Astrocyte (in vitro differentiated cells and primary cell): Measurements from ENCODE around the gene CRELD1. TPM values are rescaled to one million over a fixed set of nuclear protein-coding genes. Genes with fewer than 3 reads are reported as not detected.

Experiments used
- DNase-seq: peaks from one replicate; pipeline ENCODE4 v3.0.0-alpha.2; 2010; ENCODE audit warnings: low read depth
- FAIRE-seq: peaks from 2 replicates; lab custom pipeline; 2011; peaks lifted over from hg19 to GRCh38; lab: Jason Lieb, UNC
- H2AFZ ChIP-seq: 2 replicates; pipeline ENCODE4 v1.6.0; 2012; ENCODE audit warnings: low read depth, low read length, inconsistent platforms
- H3K27ac ChIP-seq: 2 replicates; pipeline ENCODE4 v1.5.1; 2011; ENCODE audit warnings: low read depth, low read length, inconsistent platforms
- H3K27me3 ChIP-seq: 2 replicates; pipeline ENCODE4 v1.6.0; 2011; ENCODE audit warnings: low read length, inconsistent platforms; ENCODE audit not compliant: insufficient read depth
- H3K36me3 ChIP-seq: 2 replicates; pipeline ENCODE4 v1.5.1; 2011; ENCODE audit warnings: low read length, inconsistent platforms; ENCODE audit not compliant: insufficient read depth
- H3K4me1 ChIP-seq: 2 replicates; pipeline ENCODE4 v1.5.1; 2011; ENCODE audit warnings: low read length, inconsistent platforms; ENCODE audit not compliant: insufficient read depth
- H3K4me2 ChIP-seq: 2 replicates; pipeline ENCODE4 v1.6.0; 2012; ENCODE audit warnings: low read length, inconsistent platforms
- H3K4me3 ChIP-seq: 2 replicates; pipeline ENCODE4 v1.5.1; 2011; ENCODE audit warnings: low read depth, mild to moderate bottlenecking, low read length, inconsistent platforms; ENCODE audit not compliant: insufficient read depth
- H3K79me2 ChIP-seq: 2 replicates; pipeline ENCODE4 v1.6.0; 2012; ENCODE audit warnings: mild to moderate bottlenecking, low read length, inconsistent platforms; ENCODE audit not compliant: insufficient read depth
- H3K9ac ChIP-seq: 2 replicates; pipeline ENCODE4 v1.6.0; 2012; ENCODE audit warnings: mild to moderate bottlenecking, low read length, inconsistent platforms
- H3K9me3 ChIP-seq: 2 replicates; pipeline ENCODE4 v1.5.1; 2012; ENCODE audit warnings: low read depth, mild to moderate bottlenecking, low read length, inconsistent platforms; ENCODE audit not compliant: insufficient read depth
- H4K20me1 ChIP-seq: 2 replicates; pipeline ENCODE4 v1.6.0; 2012; ENCODE audit warnings: low read length, inconsistent platforms; ENCODE audit not compliant: insufficient read depth
- H3K27ac Mint-ChIP-seq: one replicate; pipeline ENCODE4 v1.8.0; 2021; ENCODE audit warnings: mild to moderate bottlenecking, mixed read lengths; ENCODE audit not compliant: unreplicated experiment
- H3K27me3 Mint-ChIP-seq: one replicate; pipeline ENCODE4 v1.8.0; 2021; ENCODE audit warnings: low read depth, mixed read lengths; ENCODE audit not compliant: unreplicated experiment
- H3K36me3 Mint-ChIP-seq: one replicate; pipeline ENCODE4 v1.8.0; 2021; ENCODE audit warnings: low read depth, mixed read lengths; ENCODE audit not compliant: unreplicated experiment
- H3K4me1 Mint-ChIP-seq: one replicate; pipeline ENCODE4 v1.8.0; 2021; ENCODE audit warnings: low read depth, mixed read lengths; ENCODE audit not compliant: unreplicated experiment
- H3K4me3 Mint-ChIP-seq: one replicate; pipeline ENCODE4 v1.8.0; 2021; ENCODE audit warnings: mild to moderate bottlenecking, moderate library complexity, mixed read lengths; ENCODE audit not compliant: unreplicated experiment
- H3K9me3 Mint-ChIP-seq: one replicate; pipeline ENCODE4 v1.8.0; 2021; ENCODE audit warnings: mild to moderate bottlenecking, mixed read lengths; ENCODE audit not compliant: unreplicated experiment
- CTCF ChIP-seq: IDR thresholded peaks from 2 replicates; pipeline ENCODE4 v1.5.1; 2011; ENCODE audit warnings: low read depth, mild to moderate bottlenecking, inconsistent platforms, low read length, moderate library complexity; ENCODE audit not compliant: insufficient read depth
- EZH2 ChIP-seq: IDR thresholded peaks from 2 replicates; pipeline ENCODE4 v1.6.1; 2012; ENCODE audit warnings: mild to moderate bottlenecking, low read length, inconsistent platforms; ENCODE audit not compliant: insufficient read depth
- total RNA-seq: library from RNA; stranded (reverse); gene quantifications from 2 replicates; pipeline ENCODE4 v1.2.1, GENCODE V29; 2021

The CRELD1 gene
- total RNA-seq, 1 donor from 2014 or later = 18.8 TPM

GRCh38 chr3:9947025-9947995 is 13.7 kb downstream of the CRELD1 start:
- Histone ChIP-seq H3K27me3 (no peaks in the 10 kb centered on the region), H4K20me1 (no peaks in the 10 kb centered on the region), H3K36me3 (no peaks in the 10 kb centered on the region), H3K4me1 (peaks cover 11% of the 10 kb centered on the region), H3K79me2 (no peaks in the 10 kb centered on the region), H2AFZ (peak overlapping the region; percentile 94), H3K9me3 (no peaks in the 10 kb centered on the region), H3K9ac (peak overlapping the region; percentile 70), H3K4me2 (peak overlapping the region; percentile 94), H3K27ac (no peak overlapping the region), H3K4me3 (peak overlapping the region; percentile 63)
- TF ChIP-seq CTCF (peak; percentile 28), EZH2 (no peak)
- no peaks in the 10 kb centered on the region for H3K4me1 Mint-ChIP-seq
- FAIRE-seq = no peak
- DNase-seq = peak; percentile 60
- H3K9me3 Mint-ChIP-seq = no peaks in the 10 kb centered on the region
- no peak overlapping the region for H3K27ac Mint-ChIP-seq
- H3K27me3 Mint-ChIP-seq = peaks cover 12% of the 10 kb centered on the region
- H3K36me3 Mint-ChIP-seq = peaks cover 17% of the 10 kb centered on the region
- H3K4me3 Mint-ChIP-seq = no peak overlapping the region

GRCh38 chr3:9948586-9948985 is 15.0 kb downstream of the CRELD1 start:
- peaks cover 12% of the 10 kb centered on the region for H3K27me3 Mint-ChIP-seq
- Histone ChIP-seq H4K20me1 (no peaks in the 10 kb centered on the region), H3K36me3 (no peaks in the 10 kb centered on the region), H3K4me3 (no peak overlapping the region), H3K4me1 (peaks cover 11% of the 10 kb centered on the region), H3K9me3 (no peaks in the 10 kb centered on the region), H3K79me2 (no peaks in the 10 kb centered on the region), H3K27me3 (no peaks in the 10 kb centered on the region), H3K9ac (no peak overlapping the region), H2AFZ (no peak overlapping the region), H3K4me2 (no peak overlapping the region), H3K27ac (no peak overlapping the region)
- FAIRE-seq (no peak), DNase-seq (no peak)
- peaks cover 13% of the 10 kb centered on the region for H3K36me3 Mint-ChIP-seq
- TF ChIP-seq CTCF (no peak), EZH2 (no peak)
- H3K4me3 Mint-ChIP-seq = no peak overlapping the region
- no peaks in the 10 kb centered on the region for H3K4me1 Mint-ChIP-seq
- no peaks in the 10 kb centered on the region for H3K9me3 Mint-ChIP-seq
- no peak overlapping the region for H3K27ac Mint-ChIP-seq

- Histone ChIP-seq H3K9ac (no peak overlapping the region), H3K4me3 (no peak overlapping the region), H3K36me3 (no peaks in the 10 kb centered on the region), H3K4me1 (peaks cover 11% of the 10 kb centered on the region), H3K4me2 (no peak overlapping the region), H2AFZ (no peak overlapping the region), H4K20me1 (no peaks in the 10 kb centered on the region), H3K79me2 (no peaks in the 10 kb centered on the region), H3K27ac (no peak overlapping the region), H3K9me3 (no peaks in the 10 kb centered on the region), H3K27me3 (no peaks in the 10 kb centered on the region)
- peaks cover 8% of the 10 kb centered on the region for H3K36me3 Mint-ChIP-seq
- no peaks in the 10 kb centered on the region for H3K9me3 Mint-ChIP-seq
- H3K4me1 Mint-ChIP-seq = no peaks in the 10 kb centered on the region
- DNase-seq = no peak
- H3K27me3 Mint-ChIP-seq = peaks cover 13% of the 10 kb centered on the region
- no peak for FAIRE-seq
- H3K27ac Mint-ChIP-seq = no peak overlapping the region
- TF ChIP-seq CTCF = no peak
- no peak for TF ChIP-seq EZH2
- no peak overlapping the region for H3K4me3 Mint-ChIP-seq
These were observed 15.5 kb downstream of the CRELD1 start for GRCh38 chr3:9949115-9949514.
